ENCODE results near the gene NOX3.
"Not testable (repeated sequence)": the region's sequence is repeated elsewhere in the genome, so short reads cannot be mapped to it uniquely, and the experiment has no call there.

NOX3 gene

GRCh38 chr6:155468543-155468942 lies 12.9 kb upstream of the NOX3 start:
- DNase-seq: not testable (repeated sequence)

DNA sequence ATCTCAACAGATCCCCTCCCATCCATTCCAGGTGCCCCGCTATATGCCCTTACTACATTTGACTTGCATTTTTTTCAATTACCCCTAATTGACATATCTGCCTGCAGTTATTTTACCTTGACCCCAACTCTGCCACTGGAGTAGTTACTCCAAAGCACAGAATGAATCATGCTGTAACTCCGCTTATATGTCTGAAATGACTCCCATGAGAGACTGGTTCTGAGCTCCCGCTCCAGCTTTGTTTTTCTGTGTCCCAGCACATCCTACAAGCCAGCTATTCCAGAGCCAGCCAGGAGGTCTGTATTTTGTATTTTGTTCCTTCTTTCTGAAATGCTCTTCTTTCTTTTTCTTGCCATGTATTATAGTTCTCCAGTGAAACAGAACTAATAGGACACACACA lies 10.9 kb upstream of the NOX3 start:
- DNase-seq: no peak

- no peak for DNase-seq
These were observed 5.9 kb upstream of the NOX3 start for GRCh38 chr6:155461556-155461955.

DNA sequence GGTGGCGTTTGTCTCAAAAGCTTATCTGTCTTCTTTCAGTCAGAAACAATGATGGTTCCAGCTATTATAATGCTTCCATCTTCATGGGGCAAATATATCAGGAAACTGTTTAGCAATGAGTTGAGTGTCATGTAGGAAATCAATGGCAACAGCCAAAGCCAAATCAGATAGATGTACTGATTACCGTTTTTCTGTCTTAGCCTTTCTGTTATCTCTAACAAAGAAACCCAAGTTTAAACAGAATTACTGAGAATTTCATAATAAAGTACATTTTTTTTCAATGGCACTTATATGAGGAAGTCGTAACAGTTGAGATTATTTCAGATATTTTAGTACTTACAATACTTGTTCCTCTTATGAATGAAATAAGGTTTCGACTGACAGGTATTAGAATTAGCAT lies 1.2 kb downstream of the NOX3 start:
- no peak for DNase-seq

- no peak for DNase-seq
These were observed 1.6 kb downstream of the NOX3 start for GRCh38 chr6:155454008-155454407.

- DNase-seq: no peak
These were observed 3.1 kb downstream of the NOX3 start for GRCh38 chr6:155452576-155452975.

GRCh38 chr6:155451530-155451929 lies 4.1 kb downstream of the NOX3 start:
- not testable (repeated sequence) for DNase-seq

- no peak for DNase-seq
These were observed 5.4 kb downstream of the NOX3 start for GRCh38 chr6:155450240-155450581.

GRCh38 chr6:155449450-155450239 lies 6.0 kb downstream of the NOX3 start:
- DNase-seq: no peak

- no peak for DNase-seq
These were observed 6.8 kb downstream of the NOX3 start for GRCh38 chr6:155448668-155449449.

DNA sequence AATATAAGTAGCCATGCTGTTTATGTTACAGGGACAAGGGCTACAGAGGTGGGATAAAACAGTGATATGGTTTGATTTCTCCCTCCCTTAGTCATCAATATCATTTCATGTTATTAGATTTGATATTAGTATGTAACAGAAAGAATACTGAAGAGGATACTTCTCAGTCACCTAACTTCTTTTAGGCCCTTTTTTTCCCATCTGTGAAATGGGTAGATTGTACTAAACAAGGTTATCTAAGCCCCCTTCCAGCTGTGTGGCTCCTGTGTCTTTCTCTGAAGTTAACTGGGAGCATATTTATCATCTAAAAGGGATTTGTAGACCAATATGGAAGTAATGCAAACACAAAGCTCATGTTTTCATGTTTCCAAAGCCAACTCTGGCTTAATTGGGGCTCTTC lies 7.7 kb downstream of the NOX3 start:
- DNase-seq: no peak

- DNase-seq: no peak
These were observed 10.4 kb downstream of the NOX3 start for GRCh38 chr6:155444952-155445903.

GRCh38 chr6:155444120-155444917 lies 11.3 kb downstream of the NOX3 start:
- DNase-seq: no peak

DNA sequence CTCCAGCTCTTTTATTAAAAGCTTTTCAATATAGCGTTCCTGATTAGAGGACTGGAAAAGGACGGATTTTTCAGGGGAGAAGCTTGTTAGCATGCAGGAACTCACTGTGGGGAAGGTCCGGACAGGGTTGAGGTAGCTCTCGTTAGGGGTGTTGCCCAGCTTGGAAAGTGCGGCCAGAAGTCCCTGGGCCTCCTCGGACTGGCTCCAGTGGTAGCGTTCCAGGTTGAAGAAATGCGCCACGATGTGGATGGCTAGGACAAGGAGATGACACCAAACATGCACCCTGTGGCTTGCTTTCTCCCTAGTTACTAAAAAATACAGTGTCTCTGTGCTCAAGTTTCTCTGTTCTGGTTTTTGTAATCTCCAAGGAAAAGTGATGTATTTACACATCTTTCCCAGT lies 12.5 kb downstream of the NOX3 start:
- DNase-seq: no peak

DNA sequence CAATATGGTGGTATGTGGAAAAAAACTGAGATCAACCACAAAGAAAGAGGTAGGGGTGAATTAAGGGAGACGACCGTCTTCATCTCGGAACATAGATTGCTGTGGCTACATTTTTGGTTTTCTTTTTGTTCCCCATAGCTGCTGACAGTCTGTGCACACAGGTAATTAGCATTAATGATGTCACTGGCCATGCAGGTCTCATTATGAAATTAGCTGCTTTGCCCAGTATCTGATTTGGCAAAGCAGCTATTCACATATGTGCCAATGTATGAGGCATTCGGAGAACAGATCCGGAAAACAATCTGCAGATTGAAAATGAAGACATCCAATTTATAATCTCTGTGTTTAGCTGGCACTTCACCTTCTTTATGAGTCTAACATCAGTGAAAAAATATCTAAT lies 13.1 kb downstream of the NOX3 start:
- DNase-seq: no peak

DNA sequence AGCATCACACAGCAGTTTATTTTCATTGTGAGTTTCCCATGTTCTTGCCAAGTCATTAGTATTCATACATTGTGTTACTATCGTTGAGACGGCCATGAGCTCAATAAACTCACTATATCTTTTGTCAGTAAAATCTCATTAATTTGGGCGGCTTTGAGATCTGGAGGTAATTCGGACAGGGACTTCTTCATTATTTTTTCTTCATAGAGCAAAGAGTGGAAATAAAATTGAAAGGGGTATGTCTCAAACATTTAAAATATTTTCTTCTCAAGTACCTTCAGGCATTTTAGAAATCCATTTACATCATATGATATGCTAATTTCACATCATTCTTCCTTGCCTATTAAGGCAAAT lies 14.6 kb downstream of the NOX3 start:
- no peak for DNase-seq

DNA sequence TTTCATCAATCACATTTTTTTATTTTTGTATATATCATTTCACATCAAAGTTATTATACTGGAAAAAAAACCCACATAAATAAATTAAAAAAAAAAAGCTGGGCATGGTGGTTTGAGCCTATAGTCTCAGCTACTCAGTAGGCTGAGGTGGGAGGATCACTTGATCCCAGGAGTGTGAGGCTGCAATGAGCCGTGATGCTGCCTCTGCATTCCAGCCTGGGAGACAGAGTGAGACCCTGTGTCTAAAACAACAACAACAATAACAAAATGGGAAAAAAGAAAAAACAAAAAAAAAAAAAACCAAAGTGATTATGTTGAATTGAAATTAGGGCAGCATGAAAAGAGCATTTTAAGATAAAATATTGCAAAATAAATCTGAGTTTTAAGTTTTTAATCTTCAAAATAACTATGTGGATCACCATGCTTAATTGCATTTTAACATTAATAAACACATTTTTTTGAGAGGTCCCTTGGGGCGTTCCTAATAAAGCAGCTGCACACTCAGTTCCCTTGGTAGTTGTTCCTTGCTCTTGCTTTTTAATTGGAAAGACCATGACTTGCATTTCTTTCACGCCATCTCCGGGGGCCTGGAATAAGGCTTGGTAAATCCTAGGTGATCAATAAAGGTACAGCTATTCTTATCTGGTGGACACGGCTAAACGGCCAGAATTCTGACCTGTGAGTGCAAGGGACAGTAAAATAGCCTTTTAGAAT lies 15.1 kb downstream of the NOX3 start:
- no peak for DNase-seq

GRCh38 chr6:155439376-155439775 lies 16.3 kb downstream of the NOX3 start:
- no peak for DNase-seq

GRCh38 chr6:155436981-155437749 lies 18.5 kb downstream of the NOX3 start:
- no peak for DNase-seq

- no peak for DNase-seq
These were observed 20.7 kb downstream of the NOX3 start for GRCh38 chr6:155434829-155435423.

DNA sequence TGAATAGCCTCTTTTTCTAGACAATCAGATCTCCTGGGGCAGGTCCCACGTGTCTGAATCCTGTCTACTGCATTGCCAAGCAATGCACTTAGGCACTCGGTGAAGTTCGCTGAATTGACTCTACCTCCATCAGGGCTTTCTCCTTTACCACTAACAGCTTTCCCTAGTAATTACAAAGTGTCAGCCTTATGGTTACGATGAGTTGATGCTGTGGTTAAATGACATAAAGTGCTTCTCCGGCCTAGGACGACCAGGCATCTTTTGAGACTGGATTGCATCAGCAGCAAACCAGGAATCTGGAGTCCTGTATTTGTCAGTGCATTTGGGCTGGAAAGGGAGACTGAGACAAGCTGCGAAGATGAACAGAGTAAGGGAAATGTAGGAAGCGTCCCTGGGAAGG lies 21.5 kb downstream of the NOX3 start:
- no peak for DNase-seq

Measured in CD4-positive, alpha-beta T cell treated with Interleukin-1 beta for 1 hour (primary cell).